ENCODE data around the gene ASGR2.

ASGR2 gene

DNA sequence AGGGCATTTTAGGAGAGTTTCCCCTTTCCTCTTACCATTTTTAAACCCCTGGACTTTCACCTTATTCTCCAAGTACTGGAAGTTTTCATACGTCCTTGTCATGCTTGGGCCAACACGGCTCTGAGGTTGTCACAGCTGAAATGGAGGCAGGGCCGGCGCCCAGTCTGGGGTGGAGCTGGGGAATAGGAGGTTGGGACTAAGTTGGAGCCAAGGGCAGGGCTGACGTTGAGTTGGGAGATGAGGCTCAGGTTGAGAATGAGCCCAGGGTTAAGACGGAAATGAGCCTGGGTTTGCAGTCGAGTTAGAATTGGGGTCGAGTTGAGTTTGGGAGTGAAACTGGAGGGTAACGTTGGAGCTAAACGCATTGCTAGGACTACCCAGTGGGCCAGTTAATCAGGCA lies 35.9 kb downstream of the ASGR2 start:
- H3K4me1 Mint-ChIP-seq: peaks cover 32% of the 10 kb centered on the region
- H3K9me3 Mint-ChIP-seq: peaks cover 7% of the 10 kb centered on the region
- H3K27ac Mint-ChIP-seq: no peak overlapping the region
- H3K27me3 Mint-ChIP-seq: peaks cover 29% of the 10 kb centered on the region
- DNase-seq: no peak
- H3K4me3 Mint-ChIP-seq: no peak overlapping the region
- CTCF ChIA-PET: no interaction called here
- no peaks in the 10 kb centered on the region for H3K36me3 Mint-ChIP-seq

DNA sequence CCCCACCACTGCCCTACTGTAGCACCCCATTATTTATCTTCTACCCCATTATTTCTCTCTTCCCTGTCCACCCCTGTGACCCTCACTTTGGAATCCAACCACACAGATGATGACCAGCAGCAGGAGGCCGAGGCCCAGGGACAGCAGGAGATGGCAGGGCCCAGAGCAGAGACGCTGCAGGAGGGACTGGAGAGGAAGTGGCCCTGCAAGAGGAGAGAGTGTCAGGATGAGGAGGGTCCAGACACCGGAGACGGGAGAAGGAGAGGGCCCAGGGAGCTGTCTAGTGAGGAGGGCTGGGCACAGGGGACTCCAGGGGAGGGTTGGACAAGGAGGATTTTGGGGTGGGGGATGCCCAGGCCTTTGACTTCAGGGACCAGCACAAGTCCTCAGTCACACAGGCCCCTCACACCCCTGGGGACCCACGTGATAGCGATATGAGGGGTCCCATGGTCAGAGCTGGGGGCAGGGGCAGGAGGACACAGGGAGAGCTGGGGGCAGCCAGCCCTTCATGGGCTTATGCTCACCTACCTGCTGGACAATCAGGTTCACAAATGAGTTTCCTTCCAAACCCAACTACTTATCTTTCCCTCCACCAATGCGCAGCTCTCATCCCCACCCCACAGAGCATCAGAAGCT lies 36.6 kb downstream of the ASGR2 start:
- DNase-seq: no peak
- H3K27ac Mint-ChIP-seq: no peak overlapping the region
- H3K27me3 Mint-ChIP-seq: peaks cover 24% of the 10 kb centered on the region
- no peak overlapping the region for H3K4me3 Mint-ChIP-seq
- CTCF ChIA-PET: no interaction called here
- H3K9me3 Mint-ChIP-seq: peaks cover 7% of the 10 kb centered on the region
- no peaks in the 10 kb centered on the region for H3K36me3 Mint-ChIP-seq
- H3K4me1 Mint-ChIP-seq: peaks cover 27% of the 10 kb centered on the region

DNA sequence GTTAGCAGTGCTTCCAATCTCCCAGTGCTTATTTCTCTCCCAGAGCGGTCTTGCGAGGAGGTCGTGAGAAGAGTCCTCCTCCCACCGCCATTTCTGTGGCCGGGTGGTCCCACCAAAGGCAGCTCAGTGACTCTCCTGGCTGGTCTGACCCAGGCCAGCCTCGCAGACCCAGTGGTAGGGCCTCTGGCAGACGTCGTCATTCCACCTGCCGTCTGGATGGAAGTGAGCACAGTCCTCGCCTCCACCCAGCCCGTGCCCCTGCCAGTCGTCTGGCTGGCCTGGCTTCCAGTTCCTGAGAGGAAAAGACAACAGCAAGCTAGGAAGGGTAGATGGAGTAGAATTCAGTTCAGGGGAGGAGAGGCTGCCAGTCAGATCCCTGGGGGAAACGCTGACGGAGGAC lies 39.7 kb downstream of the ASGR2 start:
- H3K36me3 Mint-ChIP-seq: no peaks in the 10 kb centered on the region

DNA sequence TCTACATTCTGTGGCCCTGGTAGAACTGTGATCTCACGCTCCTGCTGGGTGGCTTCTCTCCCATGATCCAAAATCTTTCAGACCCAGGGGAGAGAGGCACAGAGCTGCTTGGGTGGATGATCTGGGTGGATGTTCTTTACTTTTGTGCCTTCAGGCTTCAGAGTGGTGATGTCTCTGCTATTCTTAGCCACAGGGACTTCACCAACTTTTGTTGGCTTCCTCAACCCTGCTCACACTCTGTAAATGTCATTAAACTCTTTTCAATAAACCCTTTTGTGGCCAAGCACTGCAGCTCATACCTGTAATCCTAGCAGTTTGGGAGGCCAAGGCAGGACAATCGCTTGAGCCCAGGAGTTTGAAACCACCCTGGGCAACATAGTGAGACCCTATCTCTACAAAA lies 42.2 kb downstream of the ASGR2 start:
- H3K4me1 Mint-ChIP-seq: no peaks in the 10 kb centered on the region
- H3K4me3 Mint-ChIP-seq: no peak overlapping the region
- H3K9me3 Mint-ChIP-seq: peaks cover 18% of the 10 kb centered on the region
- no peak overlapping the region for H3K27ac Mint-ChIP-seq
- H3K36me3 Mint-ChIP-seq: peaks cover 3% of the 10 kb centered on the region
- CTCF ChIA-PET: no interaction called here
- peaks cover 31% of the 10 kb centered on the region for H3K27me3 Mint-ChIP-seq
- no peak for DNase-seq

More for the DNA sequence above, 39.7 kb downstream of the ASGR2 start:
- CTCF ChIA-PET: no interaction called here
- DNase-seq: no peak
- Mint-ChIP-seq H3K4me1 (no peaks in the 10 kb centered on the region), H3K9me3 (no peaks in the 10 kb centered on the region), H3K27me3 (peaks cover 27% of the 10 kb centered on the region), H3K4me3 (no peak overlapping the region), H3K27ac (no peak overlapping the region)

DNA sequence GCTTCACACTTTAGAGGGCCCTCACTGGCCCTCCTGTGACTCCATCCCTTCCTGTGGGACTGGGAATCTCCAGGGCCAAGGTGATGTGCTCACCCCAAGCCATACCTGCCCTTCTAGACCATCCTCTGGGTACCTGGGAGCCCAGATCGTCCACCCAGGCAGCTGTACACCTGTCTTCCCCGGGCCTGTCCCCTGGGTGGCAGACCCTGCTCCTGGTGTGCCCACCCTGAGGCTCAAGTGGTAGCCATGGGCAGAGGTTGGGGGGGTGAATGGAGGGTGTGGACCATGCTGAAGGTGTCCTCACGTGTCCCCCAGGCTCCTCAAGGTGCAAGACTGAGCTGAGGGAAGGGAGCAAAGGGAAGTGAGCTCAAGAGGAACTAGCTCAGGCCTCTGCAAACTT lies 43.9 kb downstream of the ASGR2 start:
- Mint-ChIP-seq H3K4me3 (no peak overlapping the region), H3K27ac (no peak overlapping the region), H3K4me1 (no peaks in the 10 kb centered on the region), H3K9me3 (peaks cover 24% of the 10 kb centered on the region), H3K36me3 (peaks cover 3% of the 10 kb centered on the region), H3K27me3 (peaks cover 31% of the 10 kb centered on the region)
- CTCF ChIA-PET: interaction anchor here (0.6 kb wide), 1 partner anchor 706 kb away, joined by 3 read pairs; no protein-coding TSS in a partner anchor
- no peak for DNase-seq

DNA sequence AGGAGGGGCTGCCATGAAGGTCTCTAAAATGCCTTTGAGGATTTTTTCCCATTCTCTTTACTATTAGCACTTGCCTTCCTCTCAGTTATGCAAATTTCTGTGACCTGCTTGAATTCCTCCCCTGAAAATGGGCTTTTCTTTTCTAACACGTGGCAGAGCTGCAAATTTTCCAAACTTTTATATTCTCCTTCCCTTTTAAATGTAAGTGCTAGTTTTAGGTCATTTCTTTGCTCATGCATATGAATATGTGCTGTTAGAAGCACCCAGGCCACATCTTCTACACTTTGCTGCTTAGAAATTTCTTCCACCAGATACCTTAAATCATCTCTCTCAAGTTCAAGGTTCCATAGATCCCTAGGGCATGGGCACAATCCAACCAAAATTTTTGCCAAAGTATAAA lies 46.4 kb downstream of the ASGR2 start:
- peaks cover 24% of the 10 kb centered on the region for H3K9me3 Mint-ChIP-seq
- H3K4me1 Mint-ChIP-seq: no peaks in the 10 kb centered on the region
- CTCF ChIA-PET: no interaction called here
- DNase-seq: no peak
- no peak overlapping the region for H3K4me3 Mint-ChIP-seq
- no peak overlapping the region for H3K27ac Mint-ChIP-seq
- H3K36me3 Mint-ChIP-seq: peaks cover 3% of the 10 kb centered on the region
- peaks cover 48% of the 10 kb centered on the region for H3K27me3 Mint-ChIP-seq

DNA sequence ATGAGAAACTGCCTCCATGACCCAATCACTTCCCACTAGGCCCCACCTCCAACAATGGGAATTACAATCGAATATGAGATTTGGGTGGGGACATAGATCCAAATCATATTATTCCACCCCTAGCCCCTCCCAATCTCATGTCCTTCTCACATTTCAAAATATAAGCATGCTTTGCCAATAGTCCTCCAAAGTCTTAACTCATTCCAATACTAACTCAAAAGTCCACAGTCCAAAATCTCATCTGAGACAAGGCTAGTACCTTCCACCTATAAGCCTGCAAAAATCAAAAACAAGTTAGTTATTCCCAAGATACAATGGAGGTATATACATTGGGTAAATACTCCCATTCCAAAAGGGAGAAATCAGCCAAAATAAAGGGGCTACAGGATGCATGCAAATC lies 47.4 kb downstream of the ASGR2 start:
- no peak overlapping the region for H3K4me3 Mint-ChIP-seq
- H3K36me3 Mint-ChIP-seq: peaks cover 3% of the 10 kb centered on the region
- peaks cover 47% of the 10 kb centered on the region for H3K27me3 Mint-ChIP-seq
- H3K27ac Mint-ChIP-seq: no peak overlapping the region
- peaks cover 24% of the 10 kb centered on the region for H3K9me3 Mint-ChIP-seq
- CTCF ChIA-PET: no interaction called here
- DNase-seq: no peak
- no peaks in the 10 kb centered on the region for H3K4me1 Mint-ChIP-seq

DNA sequence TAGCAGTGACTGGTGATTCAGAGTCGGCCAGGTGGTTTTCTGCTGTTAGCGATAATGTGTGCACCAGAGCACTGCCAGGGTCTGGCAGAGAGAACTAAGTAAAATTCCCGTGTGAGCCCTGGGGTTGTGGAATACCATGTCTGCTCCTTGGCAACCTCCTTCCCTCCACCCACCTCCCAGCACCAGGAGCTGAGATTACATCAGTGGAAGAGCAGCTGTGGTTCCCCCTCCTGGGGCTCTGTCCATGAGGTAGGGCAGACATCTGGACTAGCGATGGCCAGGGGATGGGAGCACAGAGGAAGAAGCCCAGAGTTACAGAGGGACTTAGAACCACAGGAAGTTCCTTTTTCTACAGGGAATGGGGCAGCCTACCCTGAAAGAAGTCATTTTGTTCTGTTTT lies 50.4 kb downstream of the ASGR2 start:
- peaks cover 3% of the 10 kb centered on the region for H3K36me3 Mint-ChIP-seq
- peaks cover 24% of the 10 kb centered on the region for H3K9me3 Mint-ChIP-seq
- no peak overlapping the region for H3K4me3 Mint-ChIP-seq
- no peak for DNase-seq
- CTCF ChIA-PET: interaction anchor here (0.9 to 3.0 kb wide), 2 partner anchors 13 to 72 kb away, joined by 3 to 8 read pairs; no protein-coding TSS in a partner anchor
- no peaks in the 10 kb centered on the region for H3K4me1 Mint-ChIP-seq
- H3K27ac Mint-ChIP-seq: no peak overlapping the region
- peaks cover 40% of the 10 kb centered on the region for H3K27me3 Mint-ChIP-seq

DNA sequence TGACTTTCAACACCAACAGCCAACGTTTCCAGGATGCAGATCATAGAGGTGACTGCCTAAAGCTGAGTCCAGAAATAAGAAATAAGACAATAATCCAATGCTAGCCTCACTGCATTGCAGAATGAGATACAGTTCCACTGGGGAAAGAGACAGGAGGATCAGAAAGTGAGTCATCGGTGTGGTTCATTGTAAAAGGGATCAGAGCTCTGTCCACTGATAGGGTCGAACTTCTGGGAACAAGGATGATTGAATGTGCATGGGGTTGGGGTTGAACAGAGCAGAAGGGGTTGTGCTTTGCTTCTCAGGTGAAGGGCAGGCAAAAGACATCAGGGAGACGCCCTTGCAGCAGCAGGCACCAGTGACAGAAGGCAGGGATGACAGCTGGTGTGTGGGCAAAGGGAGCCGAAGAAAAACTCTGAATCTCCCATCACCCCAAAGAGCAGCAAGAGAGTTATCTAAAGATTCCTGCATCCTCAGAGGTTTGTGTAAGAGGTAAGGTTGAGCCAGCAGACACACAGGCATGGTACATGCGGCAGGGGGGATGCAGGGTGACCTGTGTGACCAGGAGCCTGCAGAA lies 51.0 kb downstream of the ASGR2 start:
- CTCF ChIA-PET: interaction anchor here (1.7 to 3.0 kb wide), 2 partner anchors 69 to 73 kb away, joined by 3 to 8 read pairs; no protein-coding TSS in a partner anchor

DNA sequence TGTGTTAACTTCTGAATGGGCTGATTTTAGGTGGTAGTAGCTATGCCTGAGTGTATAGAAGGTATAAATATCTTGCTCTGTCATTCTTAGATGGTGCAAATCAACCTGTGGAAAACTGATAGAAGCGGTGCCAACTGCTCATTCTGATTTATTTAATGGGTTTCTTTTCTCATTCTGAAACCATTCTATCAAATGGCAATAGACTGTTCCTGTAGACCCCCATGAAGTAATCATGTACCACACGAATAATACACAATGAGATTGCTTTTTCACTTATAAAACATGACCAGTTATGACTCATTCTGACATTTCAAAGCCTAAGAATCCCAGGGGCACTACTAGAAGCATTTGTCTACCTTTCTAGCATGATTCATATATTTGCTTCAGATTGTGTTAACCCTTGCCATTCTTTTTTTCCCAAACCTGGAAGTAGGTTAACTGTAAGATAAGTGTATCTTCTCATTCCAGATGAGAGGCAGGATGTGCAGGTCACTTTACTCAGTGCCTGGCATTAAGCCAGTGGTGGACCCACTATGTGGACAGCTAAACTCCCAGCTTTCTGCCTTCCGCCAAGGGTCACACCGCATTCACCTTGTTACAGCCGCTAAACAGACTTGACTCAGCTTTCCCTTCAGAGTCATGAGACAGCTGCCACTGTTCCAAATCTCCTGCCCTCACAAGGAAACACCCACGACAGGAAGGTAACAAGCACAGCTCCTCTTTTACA lies 54.3 kb downstream of the ASGR2 start:
- Mint-ChIP-seq H3K27me3 (peaks cover 38% of the 10 kb centered on the region), H3K36me3 (no peaks in the 10 kb centered on the region), H3K4me1 (no peaks in the 10 kb centered on the region), H3K4me3 (no peak overlapping the region), H3K27ac (peak overlapping the region; percentile 33), H3K9me3 (no peaks in the 10 kb centered on the region)
- peak; percentile 20 for DNase-seq
- CTCF ChIA-PET: interaction anchor here (0.8 to 1.4 kb wide), 2 partner anchors 50 to 86 kb away, joined by 3 read pairs; no protein-coding TSS in a partner anchor

More for the DNA sequence above, 51.0 kb downstream of the ASGR2 start:
- Mint-ChIP-seq H3K4me1 (no peaks in the 10 kb centered on the region), H3K36me3 (peaks cover 3% of the 10 kb centered on the region), H3K27ac (no peak overlapping the region), H3K9me3 (peaks cover 18% of the 10 kb centered on the region), H3K4me3 (no peak overlapping the region), H3K27me3 (peaks cover 44% of the 10 kb centered on the region)
- no peak for DNase-seq

DNA sequence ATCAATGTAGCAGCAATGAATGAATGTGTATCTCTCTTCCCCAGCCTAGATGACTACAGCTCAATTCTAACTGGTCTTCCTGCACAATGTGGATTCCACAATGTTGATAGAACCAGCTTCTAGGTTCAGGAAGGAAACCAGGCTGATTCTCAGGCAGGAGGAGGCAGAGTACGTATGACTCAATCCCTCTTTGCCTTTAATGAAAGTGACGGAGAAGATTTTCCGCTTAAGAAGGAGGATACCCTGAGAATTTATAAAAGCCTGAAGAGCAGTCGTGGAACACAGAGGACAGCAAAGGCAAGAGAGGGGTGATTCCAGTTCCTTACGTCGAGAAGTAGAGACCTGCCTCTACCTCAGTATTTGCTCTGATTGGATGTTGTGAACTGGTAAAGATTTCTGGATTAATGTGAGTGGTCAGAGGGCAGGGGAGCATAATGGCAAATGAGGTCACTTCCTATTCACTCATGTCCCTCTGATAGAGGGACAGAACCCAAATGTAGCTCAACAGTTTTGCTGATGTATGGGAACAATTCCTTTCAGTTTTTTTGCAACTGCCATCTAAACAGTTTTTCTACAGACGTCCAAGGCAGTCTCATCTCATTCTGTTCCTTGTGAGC lies 55.7 kb downstream of the ASGR2 start:
- H3K27ac Mint-ChIP-seq: no peak overlapping the region
- no peaks in the 10 kb centered on the region for H3K4me1 Mint-ChIP-seq
- no peaks in the 10 kb centered on the region for H3K36me3 Mint-ChIP-seq
- H3K27me3 Mint-ChIP-seq: peaks cover 33% of the 10 kb centered on the region
- CTCF ChIA-PET: interaction anchor here (0.7 to 1.4 kb wide), 2 partner anchors 60 to 87 kb away, joined by 3 read pairs; no protein-coding TSS in a partner anchor
- DNase-seq: no peak
- no peak overlapping the region for H3K4me3 Mint-ChIP-seq
- H3K9me3 Mint-ChIP-seq: no peaks in the 10 kb centered on the region

DNA sequence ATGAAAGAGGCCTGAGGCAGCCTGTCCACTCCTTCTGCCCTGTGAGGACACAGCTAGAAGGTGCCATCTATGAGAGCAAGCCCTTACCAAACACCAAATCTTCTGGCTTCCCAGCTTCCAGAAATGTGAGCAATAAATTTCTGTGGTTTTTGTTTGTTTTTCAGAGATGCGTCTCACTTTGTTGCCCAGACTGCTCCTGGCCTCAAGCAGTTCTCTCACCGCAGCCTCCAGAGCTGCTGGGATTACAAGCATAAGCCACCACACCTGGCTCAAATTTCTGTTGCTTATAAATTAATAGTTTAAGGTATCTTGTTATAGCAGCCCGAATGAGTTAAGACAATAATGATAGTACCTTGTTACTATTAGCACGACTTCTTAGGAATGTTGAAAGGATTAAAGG lies 58.2 kb downstream of the ASGR2 start:
- no peaks in the 10 kb centered on the region for H3K4me1 Mint-ChIP-seq
- H3K27ac Mint-ChIP-seq: no peak overlapping the region
- CTCF ChIA-PET: interaction anchor here (13.2 kb wide), 1 partner anchor 81 kb away, joined by 270 read pairs; no protein-coding TSS in a partner anchor
- no peak for DNase-seq
- H3K27me3 Mint-ChIP-seq: peaks cover 28% of the 10 kb centered on the region
- H3K36me3 Mint-ChIP-seq: no peaks in the 10 kb centered on the region
- no peaks in the 10 kb centered on the region for H3K9me3 Mint-ChIP-seq
- H3K4me3 Mint-ChIP-seq: no peak overlapping the region

Data from activated naive CD4-positive, alpha-beta T cell treated with anti-CD3 and anti-CD28 coated beads, Interleukin-2, amount 10 ng/mL, durations not matched to agents 7 days and 5 days (primary cell).